NCI-H510A treated with DMSO at 0.1 percent for 48 hours (cell line): Measurements from ENCODE around the gene EXOC6B.

Experiments
- DNase-seq: peaks from one replicate; lab custom pipeline; 2025; lab: John Stamatoyannopoulos, UW

The EXOC6B gene

DNA sequence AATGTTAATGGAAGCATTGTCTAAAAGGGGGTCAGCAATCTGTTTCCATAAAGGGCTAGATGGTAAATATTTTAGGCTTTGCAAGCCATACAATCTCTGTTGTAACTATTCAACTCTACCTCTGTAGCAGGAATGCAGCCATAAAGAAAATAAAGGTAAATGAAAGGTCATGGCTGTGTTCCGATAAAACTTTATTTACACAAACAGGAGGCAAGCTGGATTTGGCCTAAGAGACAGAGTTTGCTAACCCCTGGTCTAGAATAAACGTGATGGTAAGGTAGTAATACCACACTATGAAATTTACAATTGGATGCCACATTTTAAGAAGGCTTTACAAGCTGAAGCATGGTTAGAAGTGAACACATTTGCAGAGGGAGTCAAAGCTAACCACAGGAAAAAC is 91.4 kb downstream of the EXOC6B start:
- no peak for DNase-seq

- DNase-seq, result no peak
These were observed 94.7 kb downstream of the EXOC6B start for GRCh38 chr2:72731116-72731515.

GRCh38 chr2:72727356-72727755 is 98.5 kb downstream of the EXOC6B start:
- DNase-seq, result no peak

DNA sequence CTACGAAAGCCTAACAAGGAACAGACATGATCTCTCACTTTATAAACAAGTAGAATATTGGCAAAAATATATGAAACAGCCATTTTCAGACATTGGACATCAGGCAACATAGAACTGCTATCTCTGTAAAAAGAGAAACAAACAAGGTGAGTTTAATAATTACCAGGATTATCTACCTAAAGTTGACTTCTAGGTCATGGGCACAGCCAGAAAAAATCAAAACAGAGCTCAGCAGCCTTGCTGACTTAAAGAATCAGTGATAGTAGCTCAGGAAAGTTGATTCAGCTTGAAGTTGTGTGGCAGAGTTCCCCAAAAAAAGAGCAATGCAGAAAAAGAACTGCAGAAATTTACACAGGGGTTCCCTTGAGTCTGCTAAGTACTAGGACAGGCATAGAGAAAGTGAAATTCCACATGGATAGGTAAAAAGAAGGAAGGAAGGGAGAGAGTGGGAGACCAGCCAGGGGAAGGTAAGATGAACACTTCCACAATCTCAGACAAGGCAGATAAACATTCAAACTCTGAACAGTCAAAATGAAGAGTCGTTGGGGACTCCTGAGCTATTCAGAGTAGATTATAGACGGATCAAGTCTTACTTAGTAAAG is 102.0 kb downstream of the EXOC6B start:
- DNase-seq, result no peak

GRCh38 chr2:72722492-72723070 is 103.3 kb downstream of the EXOC6B start:
- DNase-seq, result no peak

DNA sequence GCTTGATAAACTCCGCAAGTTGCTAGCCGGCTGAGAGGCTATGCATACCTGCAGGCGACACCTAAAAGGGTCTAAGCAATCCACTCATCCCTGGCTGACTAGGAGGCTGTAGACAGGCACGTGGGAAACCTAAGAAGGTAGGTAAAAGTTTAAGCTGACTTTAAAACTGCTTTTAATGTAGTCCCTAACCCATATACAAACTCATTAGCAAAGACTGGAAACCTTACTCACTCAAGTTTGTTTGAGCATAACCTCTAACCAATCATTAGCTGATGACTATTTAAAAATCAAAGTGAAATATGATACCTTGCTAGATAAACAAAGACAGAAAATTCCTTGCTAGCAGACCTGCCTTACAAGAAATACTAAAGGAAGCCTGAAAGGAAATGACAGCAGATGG is 106.4 kb downstream of the EXOC6B start:
- peak; percentile 43 for DNase-seq

DNA sequence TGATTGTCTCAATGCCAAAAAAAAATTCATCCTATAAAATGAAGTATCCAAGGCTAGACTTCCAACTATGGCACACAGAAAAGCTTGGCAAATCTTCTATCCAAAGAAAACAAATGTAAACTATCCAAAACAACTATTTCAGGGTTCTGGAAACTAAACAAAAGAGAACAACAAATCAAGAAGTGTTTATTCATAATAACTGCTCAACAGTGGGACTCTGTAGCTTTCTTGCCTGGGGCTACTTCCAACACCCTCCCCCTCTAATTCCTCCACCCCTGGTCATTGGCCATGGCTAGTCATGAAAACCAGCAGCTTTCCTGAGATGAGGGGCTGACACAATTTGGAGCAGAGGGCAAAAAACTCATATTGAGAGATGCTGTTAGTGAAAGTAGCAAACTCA is 107.0 kb downstream of the EXOC6B start:
- no peak for DNase-seq

- DNase-seq, result no peak
These were observed 109.2 kb downstream of the EXOC6B start for GRCh38 chr2:72716601-72717000.

- no peak for DNase-seq
These were observed 112.0 kb downstream of the EXOC6B start for GRCh38 chr2:72713857-72714256.

DNA sequence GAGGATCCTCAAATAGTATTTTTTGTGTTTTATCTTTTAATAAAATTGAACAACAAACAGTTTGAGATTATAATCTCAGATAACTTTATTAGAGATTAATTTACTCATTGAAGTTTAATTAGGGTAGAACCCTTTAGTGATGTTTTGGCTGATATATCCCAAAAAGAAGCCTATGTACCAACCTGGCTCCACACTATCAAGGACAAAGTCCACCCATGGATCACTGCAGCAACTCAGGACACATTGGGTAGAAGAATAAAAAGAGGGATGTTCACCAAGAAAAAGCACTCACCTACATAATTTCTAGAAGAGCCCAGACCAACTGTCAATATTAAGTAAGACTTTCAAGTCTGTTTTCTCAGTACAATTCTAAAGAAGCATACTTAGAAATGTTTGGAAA is 112.9 kb downstream of the EXOC6B start:
- DNase-seq, result no peak

- DNase-seq, result no peak
These were observed 113.5 kb downstream of the EXOC6B start for GRCh38 chr2:72712304-72712703.

GRCh38 chr2:72710418-72711152 is 115.2 kb downstream of the EXOC6B start:
- no peak for DNase-seq

GRCh38 chr2:72708236-72708635 is 117.6 kb downstream of the EXOC6B start:
- no peak for DNase-seq

DNA sequence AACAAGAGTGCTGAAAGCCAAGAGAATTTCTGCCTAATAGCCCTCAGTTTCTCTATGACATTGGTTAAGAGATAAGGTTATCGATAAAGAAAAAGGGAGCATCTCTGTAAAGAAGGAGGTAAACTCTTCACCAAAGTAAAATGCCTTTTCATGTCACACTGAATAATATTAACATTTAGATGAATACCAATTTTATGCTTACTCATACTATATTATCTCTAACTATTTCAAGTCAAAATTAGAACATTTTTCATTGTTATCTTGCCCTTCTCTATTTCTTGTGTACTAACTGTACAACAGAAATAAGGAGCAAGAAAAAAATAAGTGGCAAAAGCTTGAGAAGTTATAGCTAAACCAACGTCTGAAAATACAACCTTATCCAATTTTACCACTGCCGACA is 127.5 kb downstream of the EXOC6B start:
- DNase-seq, result no peak

GRCh38 chr2:72696559-72696958 is 129.3 kb downstream of the EXOC6B start:
- no peak for DNase-seq

DNA sequence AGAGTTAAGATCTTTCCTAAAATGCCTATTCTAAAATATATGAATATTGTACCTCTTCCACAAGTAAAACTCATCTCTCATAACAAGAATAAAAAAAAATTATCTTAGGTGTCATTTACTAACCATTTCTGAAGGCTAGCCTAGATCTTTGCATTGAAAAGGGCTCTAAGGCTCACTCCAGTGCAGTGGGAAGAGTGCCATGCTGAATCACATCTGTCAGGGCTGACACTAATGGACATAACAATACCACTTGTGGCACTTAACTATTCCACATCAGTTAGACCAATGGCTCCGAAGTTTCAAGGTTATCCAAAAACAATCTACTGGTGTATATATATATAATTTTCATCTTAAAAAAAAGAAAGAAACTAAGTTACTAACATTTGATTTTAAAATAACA is 130.2 kb downstream of the EXOC6B start:
- DNase-seq, result peak; percentile 10

GRCh38 chr2:72694715-72695496 is 130.9 kb downstream of the EXOC6B start:
- DNase-seq, result peak; percentile 80

GRCh38 chr2:72689579-72690195 is 136.1 kb downstream of the EXOC6B start:
- no peak for DNase-seq

GRCh38 chr2:72685638-72686213 is 140.1 kb downstream of the EXOC6B start:
- DNase-seq, result no peak

GRCh38 chr2:72682061-72682460 is 143.8 kb downstream of the EXOC6B start:
- no peak for DNase-seq

GRCh38 chr2:72681016-72681995 is 144.5 kb downstream of the EXOC6B start:
- DNase-seq, result no peak
